NCI-H187 treated with DMSO at 0.1 percent for 48 hours (cell line): ENCODE results near the gene SPCS2.
"Not testable (repeated sequence)": the region's sequence is repeated elsewhere in the genome, so short reads cannot be mapped to it uniquely, and the experiment has no call there.

Source experiments
- DNase-seq: peaks from one replicate; lab custom pipeline; 2025; lab: John Stamatoyannopoulos, UW

Gene SPCS2

DNA sequence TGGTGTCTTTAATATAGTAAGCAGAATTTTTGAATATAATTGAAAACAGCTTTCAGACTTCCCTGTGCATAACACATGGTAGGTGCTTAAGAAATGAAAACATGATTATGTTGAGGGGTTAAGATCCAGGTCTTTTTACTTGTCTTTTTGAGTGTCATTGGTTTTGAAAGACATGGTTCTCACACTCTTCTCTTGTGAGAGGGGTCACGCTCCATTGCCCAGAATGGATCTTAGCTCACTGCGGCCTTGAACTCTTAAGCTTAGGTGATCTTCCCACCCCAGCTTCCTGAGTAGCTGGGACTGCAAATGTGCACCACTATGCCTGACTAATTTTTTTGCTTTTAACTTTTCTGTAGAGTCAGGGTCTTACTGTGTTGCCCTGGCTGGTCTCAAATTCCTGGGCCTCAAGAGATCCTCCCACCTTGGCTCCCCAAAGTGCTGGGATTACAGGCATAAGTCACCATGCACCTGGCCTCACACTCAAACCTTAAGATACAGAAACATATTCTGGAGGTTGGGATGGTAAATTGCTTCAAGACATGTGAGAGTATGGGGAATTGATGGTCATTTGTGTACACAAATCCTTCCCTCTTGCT, 1.4 kb downstream of the SPCS2 start:
- no peak for DNase-seq

DNA sequence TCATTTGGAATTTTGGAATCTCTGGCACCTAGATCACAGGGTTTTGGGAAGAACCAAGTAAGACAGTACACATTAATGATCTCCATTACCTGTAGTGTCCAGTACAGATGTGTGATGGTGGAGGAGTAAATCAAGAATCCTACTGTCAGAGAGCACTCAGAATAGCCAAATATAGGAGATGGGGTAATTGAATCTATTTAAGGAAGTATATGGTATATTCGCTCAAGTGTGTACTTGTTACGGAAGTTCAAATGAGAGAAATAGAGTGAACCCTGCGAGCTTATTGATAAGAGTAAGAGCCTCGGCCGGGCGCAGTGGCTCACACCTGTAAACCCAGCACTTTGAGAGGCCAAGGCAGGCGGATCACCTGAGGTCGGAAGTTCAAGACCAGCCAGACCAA, 2.2 kb downstream of the SPCS2 start:
- no peak for DNase-seq

DNA sequence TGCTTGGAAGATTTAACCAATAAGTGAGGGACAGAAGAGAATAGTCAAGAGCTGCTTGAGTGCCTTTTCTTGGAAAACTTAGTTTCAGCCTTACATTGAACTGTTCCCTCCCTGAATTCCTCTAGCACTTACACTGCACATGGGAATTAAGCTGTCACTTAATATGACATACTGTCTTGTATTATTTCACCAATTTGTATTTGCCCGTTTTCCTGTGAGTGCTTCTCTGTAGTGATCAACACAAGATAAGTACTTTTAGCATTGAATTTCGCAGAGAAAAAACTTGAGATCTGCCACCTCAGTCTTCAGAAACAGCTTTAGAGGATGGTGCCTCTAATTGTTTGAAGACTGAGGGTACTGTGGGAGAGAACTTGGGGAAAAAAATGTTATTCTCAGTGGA, 3.7 kb downstream of the SPCS2 start:
- no peak for DNase-seq

DNA sequence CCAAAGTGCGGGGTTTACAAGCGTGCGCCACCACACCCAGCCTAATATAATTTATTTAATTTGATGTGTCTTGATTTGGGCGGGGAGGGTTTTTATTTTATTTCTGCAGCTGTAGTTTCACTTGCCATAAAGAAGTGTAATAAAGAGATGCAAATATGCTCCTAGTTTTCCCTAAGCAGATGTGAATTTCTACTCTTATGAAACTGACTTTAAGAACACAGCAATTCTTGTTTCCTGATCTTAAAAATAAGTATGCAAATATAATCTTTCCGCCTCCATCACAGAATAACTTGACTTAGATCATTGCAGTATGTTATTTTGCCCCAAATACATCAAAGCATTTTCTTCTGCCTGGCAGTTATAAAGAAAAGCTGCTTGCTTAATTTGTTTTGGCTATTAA, 4.4 kb downstream of the SPCS2 start:
- DNase-seq, result no peak

DNA sequence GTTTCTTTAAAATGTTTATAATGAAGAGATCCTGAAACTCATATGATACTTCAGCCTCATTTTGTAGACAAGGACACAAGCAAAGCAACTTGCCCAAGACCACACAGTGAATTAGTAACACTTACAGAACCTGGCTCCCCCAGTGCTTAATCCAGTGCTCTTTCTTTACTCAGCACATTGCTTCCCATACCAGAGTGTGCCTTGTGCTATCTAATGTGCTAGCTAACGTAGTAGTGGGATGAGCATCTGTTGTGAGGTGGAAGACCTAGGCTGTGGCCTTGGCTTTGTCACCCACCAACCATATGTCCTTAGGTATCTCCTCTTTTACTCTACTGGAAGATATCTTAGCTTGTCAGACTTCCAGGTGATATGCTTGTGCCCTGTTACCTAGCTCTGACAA, 5.1 kb downstream of the SPCS2 start:
- DNase-seq, result no peak

DNA sequence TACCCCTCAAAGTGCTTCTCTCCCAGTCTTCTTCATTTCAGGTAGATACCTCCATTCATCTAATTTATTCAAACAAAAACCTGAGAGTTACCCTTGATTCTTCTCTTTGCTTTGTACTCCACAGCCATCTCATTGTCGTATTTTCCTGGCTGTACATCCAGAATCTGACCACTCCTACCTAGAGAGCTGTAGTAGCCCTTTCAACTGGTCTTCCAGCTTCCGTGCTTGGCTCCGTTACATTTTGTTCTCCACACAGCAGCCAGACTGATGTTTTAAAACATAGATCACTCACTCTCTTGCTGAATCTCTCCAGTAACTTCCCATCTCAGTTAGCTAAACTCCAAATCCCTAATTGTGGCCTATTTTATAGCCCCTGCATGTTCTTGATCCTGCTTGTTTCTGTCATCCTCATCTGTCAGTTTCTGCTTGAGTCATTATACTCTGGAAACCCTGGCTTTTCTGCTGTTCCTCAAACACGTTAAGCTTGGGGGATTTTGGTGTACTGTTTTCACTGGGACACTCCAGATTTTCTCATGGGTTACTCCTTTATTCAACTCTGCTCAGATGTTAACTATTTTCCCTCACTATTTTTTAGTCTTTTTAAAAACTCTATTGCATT, 7.4 kb downstream of the SPCS2 start:
- no peak for DNase-seq

DNA sequence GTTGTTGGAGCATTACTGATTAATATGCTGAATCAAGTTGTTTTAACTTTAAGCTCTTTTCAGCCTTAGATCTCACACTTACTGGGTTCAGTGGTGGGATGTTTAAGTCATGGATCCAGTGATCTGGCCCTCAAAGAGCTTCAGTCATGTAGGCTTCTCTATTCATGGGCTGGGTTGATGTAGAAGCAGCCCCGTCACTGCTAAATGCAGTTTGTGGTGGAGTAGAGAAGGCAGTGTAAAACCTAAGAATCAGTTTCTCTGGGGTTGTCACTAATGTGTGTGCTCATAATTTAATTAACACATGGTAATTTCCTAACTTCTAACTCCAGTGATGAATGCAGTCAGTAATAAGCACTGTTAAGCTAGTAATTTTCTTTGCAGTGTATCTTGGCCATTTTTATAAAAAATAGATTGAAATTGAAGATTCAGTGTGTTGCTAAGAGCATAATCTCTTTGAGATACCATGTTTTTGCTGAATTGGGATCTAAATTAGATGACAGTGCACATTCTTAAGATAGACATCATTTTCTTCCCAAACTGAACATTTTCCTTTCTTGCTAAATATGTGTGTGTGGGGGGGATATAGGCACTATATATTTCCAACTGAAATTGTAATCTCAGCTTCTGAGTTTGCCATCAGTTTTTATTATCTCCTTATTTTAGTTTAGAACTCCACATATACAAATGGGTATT, 9.0 kb downstream of the SPCS2 start:
- DNase-seq, result no peak

DNA sequence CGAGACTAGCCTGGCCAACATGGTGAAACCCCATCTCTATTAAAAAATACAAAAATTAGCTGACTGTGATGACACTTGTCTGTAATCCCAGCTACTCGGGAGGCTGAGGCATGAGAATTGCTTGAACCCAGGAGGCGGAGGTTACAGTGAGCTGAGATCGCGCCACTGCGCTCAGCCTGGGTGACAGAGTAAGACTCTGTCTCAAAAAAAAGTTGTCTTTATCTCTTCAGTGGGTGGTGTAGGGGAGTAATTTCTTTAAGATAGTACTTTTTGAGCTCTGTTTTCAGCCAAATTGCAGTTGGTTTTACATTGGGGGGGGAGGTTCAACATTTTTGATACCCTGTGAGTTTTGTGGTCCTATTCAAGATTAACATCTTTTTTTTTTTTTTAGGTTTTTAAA, 11.1 kb downstream of the SPCS2 start:
- not testable (repeated sequence) for DNase-seq

DNA sequence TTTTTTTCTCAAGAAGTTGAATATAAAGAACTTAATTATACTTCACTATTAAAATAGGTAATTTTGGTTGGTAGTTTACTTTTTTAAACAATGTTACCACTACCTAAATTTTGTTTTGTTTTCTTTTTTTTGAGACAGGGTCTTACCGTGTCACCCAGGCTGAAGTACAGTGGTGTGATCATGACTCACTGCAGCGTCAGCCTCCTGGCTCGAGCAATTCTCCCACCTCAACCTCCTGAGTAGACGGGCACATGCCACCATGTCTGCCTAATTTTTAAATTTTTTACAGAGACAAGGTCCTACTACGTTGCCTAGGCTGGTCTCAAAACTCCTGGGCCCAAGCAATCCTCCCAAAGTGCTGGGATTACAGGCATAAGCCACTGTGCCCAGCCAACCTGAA, 17.6 kb downstream of the SPCS2 start:
- no peak for DNase-seq

DNA sequence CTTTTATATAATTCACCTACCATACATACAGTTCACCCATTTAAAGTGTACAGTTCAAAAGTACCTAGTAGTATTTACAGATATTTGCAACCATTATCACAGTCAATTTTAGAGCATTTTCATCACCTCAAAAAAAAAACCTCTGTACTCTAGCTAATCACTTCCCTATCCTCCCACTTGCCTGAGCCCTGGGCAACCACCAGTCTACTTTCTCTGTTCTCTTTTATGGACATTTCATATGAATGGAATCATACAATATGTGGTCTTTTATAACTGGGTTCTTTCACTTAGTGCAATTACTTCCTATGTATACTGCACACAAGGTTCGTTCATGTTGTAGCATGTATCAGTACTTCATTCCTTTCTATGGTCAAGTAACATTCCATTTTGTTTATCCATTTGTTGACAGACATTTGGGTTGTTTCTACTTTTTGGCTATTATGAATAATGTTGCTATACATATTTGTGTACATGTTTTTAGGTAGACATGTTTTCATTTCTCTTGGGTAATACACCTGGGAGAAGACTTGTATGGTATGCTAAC, 21.9 kb downstream of the SPCS2 start:
- DNase-seq, result no peak

DNA sequence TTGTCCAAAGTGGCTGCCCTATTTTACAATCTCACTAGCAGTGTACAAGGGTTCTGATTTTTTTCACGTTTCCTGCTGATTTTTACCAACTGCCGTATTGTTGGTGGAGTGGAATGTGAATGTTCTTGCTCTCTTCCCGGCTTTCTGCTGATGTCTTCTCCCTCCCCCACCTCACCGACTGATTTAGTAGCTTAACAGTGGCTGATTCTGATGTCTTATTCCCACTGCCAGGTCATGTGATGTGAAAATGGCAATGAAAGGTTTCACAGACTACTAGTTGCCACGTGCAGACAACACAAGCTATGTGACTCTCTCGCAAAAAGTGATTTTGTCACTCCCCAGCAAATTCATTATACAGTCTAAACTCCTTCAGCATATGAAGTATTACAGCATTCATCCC, 22.4 kb downstream of the SPCS2 start:
- DNase-seq, result no peak

DNA sequence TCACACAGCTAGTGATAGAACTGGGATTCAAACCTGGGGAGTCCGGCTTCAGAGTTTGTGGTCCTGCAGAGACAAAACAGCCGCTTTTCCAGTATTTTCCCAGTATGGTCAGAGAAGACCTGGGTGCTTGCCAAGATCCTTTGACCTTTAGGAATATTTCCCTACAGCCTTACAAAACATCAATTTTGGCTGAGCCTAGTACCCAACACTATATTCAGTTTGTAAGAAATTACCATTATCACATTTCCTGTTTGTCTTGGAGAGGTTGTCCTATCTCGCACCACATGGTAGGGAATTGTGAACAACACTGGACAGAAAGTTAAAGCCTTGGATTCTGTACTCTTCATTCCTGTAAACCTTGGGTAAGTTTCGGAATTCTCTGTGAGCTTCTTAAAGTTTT, 29.0 kb downstream of the SPCS2 start:
- no peak for DNase-seq

DNA sequence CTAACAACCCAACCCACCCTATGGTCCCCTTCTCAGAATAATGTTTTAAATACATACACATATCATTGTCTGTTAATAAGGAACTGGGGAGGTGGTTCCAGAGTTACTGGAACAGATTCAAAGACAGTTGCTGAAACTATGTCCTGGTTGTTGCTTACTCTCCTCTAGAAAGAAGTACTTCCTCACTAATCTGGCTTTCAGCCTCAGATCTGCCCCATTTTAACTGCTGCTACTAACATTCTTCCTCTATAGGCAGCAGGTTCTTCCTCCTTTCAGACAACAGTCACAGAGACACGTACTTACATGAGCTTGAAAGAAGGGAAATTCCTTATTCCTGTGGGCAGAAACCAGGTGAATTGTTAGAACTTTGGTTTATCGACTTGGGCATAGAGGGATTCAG, 31.6 kb downstream of the SPCS2 start:
- DNase-seq, result no peak

DNA sequence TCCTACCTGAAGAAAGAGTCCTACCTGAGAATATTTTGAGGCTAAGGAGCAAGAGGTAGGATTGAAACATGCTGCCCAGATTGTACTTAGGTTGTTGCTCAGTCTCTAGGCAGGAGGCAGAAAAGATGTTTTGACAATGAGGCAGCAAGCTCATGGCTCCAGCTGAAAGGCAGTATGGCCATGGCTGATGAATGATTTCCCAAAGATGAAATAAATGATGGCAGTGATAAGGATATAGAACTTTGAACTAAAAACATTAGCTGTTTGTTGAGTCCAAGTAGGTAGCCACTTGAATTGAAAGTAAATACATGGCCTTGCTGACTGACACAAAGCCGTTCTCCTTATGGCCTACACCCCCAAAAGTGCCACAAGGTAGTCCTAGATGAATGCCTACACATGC, 32.8 kb downstream of the SPCS2 start:
- DNase-seq, result no peak

DNA sequence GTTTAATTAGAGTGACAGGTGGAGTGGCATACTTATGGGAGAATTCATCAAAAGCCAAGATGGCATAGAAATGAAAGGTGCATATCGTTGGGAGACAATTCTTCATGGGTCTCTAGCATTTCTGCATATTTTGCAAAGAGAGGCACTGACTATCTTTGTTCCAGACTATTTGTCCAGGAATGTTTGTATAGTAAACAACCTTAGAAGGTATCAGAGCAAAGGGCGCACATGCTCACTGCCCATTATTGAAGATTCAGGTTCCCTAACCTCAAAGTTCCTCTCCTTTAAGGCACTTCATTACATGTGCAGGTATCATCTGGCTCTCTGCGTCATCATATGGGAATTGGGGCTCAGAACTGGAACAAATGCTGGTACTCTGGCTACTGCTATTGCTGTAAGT, 35.0 kb downstream of the SPCS2 start:
- DNase-seq, result no peak

DNA sequence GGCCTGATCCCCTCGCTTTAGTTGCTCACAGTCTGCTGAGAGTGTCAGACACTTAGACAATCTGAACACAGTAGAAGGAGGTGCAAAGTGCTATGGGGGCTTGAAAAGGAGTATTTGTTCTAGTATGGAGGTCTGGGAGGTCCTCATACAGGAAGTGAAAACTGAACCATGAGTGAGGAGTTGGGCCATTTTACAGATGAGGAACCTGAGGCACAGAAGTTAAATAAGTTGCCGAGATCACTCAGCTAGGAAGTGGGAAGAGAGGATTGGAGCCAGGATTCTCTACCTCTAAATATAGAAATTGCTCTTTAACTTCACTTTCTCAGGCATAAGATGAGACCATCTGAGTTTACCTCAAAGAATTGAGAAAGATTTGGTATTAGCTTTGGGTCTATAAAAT, 35.7 kb downstream of the SPCS2 start:
- DNase-seq, result no peak

DNA sequence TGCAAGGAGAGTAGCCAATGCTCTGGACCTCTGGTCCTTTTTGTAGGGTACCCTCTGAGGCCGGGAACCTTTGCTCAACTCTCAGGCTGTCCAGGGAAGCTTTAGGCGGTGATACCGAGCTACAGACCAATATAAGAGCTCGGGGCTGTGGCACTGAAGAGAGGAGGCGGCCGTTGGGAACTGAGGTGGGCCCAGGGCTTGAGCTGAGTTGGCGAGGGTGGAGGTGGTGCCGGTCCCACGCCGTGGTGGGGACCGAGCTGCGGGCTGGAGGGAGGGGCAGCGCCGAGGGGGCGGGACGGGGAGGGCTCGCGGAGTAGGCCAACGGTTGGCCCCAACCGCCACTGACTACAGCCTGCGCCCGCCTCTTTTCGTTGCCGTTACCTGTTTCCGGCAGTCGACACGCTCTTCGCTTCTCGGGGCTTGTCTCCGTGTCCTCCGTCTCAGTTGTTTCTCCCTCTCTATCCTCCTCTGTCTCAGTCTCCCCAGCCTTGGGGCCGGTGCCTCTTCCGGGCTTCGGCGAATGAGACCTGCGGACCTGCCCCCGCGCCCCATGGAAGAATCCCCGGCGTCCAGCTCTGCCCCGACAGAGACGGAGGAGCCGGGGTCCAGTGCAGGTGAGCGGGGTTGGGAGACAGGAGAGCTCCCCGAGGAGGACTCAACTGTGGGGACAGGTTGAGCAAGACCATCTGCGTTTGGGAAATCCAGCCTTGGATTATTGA, 39.6 kb downstream of the SPCS2 start, which contains the start of gene NEU3:
TSS of gene NEU3 (plus strand) at position 393 of the 719 bp plus-strand sequence. CDS start at position 521, 128 bp downstream.
- DNase-seq, result peak; percentile 50

DNA sequence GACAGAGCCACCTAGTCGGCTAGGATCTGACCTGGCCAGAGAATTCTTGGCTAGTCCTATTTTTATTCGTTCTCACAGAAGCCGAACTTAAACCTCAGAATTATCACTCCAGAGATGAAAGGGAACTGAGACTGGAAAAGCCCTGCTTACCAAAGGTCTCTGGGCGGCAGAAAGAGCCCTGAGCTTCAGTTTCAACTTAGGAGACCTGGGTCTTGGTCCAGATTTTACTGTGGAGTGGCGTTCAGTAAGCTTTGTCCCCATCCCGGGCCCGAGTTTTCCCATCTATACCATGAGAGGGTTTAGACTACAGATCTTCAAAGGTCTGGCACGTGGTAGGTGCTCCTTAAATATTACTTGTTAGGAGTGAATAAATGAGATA, 40.2 kb downstream of the SPCS2 start:
- no peak for DNase-seq

DNA sequence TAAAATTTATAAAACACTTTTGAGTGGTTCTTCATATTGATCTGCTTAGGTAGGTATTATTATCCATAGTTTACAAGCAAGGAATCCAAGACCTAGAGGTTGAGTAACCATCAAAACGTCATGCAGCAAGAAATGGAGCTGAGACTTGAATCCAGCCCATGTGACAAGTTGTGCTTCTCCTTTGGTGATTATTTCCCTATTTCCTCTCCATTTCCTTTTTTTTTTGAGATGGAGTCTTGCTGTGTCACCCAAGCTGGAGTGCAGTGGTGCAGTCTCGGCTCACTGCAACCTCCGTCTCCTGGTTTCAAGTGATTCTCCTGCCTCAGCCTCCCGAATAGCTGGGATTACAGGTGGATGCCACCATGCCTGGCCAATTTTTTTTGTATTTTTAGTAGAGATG, 41.1 kb downstream of the SPCS2 start:
- DNase-seq, result not testable (repeated sequence)

DNA sequence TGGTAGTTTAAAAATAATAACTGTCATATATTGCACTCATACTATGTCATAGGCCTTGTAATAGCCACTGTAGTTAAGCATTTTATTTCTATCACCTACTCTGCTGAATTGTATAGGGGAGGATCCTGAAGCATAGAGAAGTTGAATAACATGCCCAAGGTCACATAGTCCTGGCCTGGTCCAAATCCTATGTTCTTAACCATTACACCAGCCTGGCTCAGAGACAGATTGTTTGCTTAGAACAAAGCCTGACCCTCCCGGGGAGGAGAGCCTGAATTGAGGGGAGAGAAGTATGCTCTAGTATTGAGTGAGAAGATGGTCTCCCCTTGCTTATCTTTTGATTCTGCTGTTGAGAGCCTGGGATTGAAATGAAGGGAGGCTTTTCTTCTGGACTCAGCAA, 41.9 kb downstream of the SPCS2 start:
- no peak for DNase-seq

DNA sequence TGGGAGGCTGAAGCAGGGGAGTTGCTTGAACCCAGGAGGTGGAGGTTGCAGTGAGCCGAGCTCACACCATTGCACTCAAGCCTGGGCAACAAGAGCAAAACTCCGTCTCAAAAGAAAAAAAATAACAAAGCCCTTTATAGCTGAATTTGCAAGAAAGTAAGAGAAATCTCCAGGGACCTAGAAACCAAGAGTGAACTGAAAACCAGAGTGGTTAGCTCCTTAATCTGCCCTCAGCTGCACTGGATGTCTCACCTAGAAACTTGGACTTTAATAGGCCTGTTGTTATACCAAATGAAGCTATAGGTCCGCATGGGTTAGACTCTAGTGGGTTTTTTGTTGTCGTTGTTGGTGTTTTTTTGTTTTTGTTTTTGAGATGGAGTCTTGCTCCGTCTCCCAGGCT, 43.8 kb downstream of the SPCS2 start:
- DNase-seq, result no peak

DNA sequence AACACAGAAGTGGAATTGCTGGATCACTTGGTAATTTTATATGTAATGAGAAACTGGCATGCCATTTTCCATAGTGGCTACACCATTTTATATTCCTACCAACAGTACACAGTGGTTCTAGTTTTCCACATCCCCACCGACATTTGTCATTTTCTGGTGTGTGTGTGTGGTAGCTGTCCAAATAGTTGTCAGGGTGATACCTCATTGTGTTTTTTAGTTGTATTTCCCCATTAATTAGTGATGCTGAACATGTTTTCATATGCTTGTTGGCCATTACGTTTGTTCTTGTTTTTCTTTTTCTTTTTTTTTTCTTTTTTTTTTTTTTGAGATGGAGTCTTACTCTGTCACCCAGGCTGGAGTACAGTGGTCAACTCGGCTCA, 51.9 kb downstream of the SPCS2 start:
- DNase-seq, result no peak

DNA sequence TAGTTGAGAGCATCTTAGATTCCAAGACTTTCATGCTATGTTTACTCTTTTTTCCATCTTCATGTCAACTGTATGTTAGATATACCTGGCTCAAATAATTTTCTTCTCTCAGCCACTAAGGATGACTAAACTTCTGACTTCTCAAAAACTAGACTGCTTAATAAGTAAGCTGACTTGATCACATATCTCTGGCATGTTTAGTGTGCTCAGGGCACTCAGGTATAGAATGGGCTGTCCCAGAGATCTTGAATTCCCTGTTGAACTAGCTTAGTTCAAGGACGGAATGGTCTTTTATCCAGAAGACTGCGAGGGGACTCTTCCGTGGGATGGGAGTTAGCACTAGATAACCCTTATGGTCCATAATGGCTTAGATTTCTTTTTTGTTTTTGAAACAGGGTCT, 52.6 kb downstream of the SPCS2 start:
- DNase-seq, result no peak
